Glutamatergic neuron (in vitro differentiated cells): ENCODE results near the gene LCE3C. TPM values are rescaled to one million over a fixed set of nuclear protein-coding genes. Genes with fewer than 3 reads are reported as not detected.

Source experiments
- DNase-seq: peaks from one replicate; pipeline ENCODE4 v3.0.0; 2022
- H3K27ac Mint-ChIP-seq: one replicate; pipeline ENCODE4 v1.8.0; 2020; ENCODE audit warnings: mild to moderate bottlenecking, mixed read lengths, inconsistent platforms; ENCODE audit not compliant: unreplicated experiment
- H3K27me3 Mint-ChIP-seq: one replicate; pipeline ENCODE4 v1.8.0; 2020; ENCODE audit warnings: mild to moderate bottlenecking, moderate library complexity, mixed read lengths, inconsistent platforms; ENCODE audit not compliant: unreplicated experiment
- H3K36me3 Mint-ChIP-seq: one replicate; pipeline ENCODE4 v1.8.0; 2020; ENCODE audit warnings: mild to moderate bottlenecking, mixed read lengths, inconsistent platforms; ENCODE audit not compliant: unreplicated experiment
- H3K4me1 Mint-ChIP-seq: one replicate; pipeline ENCODE4 v1.8.0; 2020; ENCODE audit warnings: mild to moderate bottlenecking, low read depth, mixed read lengths, inconsistent platforms; ENCODE audit not compliant: unreplicated experiment
- H3K4me3 Mint-ChIP-seq: one replicate; pipeline ENCODE4 v1.8.0; 2020; ENCODE audit warnings: mild to moderate bottlenecking, mixed read lengths, inconsistent platforms; ENCODE audit not compliant: unreplicated experiment
- H3K9me3 Mint-ChIP-seq: one replicate; pipeline ENCODE4 v1.8.0; 2020; ENCODE audit warnings: mild to moderate bottlenecking, moderate library complexity, mixed read lengths, inconsistent platforms; ENCODE audit not compliant: unreplicated experiment
- total RNA-seq: library from RNA; stranded (reverse); fragmentation: NEBNext Ultra II Directional; extraction: Animal tissue kit (Norgen Biotek cat#: 25700); gene quantifications from one replicate; pipeline ENCODE4 v1.2.1, GENCODE V29; 2021; ENCODE audit not compliant: unreplicated experiment
- TF ChIP-seq, protein P1 (sequence below): fragments of 200-600 bp; sonication (generic); IDR thresholded peaks from one replicate; pipeline ENCODE4 v1.5.0; 2021; ENCODE audit not compliant: partially characterized antibody, unreplicated experiment

Gene LCE3C
- total RNA-seq, 1 donor from 2014 or later = not detected

GRCh38 chr1:152580433-152580832 is 19.6 kb upstream of the LCE3C start, which contains the start of gene LCE3D:
Gene LCE3D, minus strand, starts transcription at chr1:152580516. Its CDS starts 580 bp downstream, at chr1:152579936.
- H3K27ac Mint-ChIP-seq = no peak within 1 kb of the TSS
- H3K9me3 Mint-ChIP-seq = peaks cover 3% of the 10 kb centered on the region
- DNase-seq = no peak
- H3K27me3 Mint-ChIP-seq = no peaks in the 10 kb centered on the region
- TF ChIP-seq, protein P1, sequence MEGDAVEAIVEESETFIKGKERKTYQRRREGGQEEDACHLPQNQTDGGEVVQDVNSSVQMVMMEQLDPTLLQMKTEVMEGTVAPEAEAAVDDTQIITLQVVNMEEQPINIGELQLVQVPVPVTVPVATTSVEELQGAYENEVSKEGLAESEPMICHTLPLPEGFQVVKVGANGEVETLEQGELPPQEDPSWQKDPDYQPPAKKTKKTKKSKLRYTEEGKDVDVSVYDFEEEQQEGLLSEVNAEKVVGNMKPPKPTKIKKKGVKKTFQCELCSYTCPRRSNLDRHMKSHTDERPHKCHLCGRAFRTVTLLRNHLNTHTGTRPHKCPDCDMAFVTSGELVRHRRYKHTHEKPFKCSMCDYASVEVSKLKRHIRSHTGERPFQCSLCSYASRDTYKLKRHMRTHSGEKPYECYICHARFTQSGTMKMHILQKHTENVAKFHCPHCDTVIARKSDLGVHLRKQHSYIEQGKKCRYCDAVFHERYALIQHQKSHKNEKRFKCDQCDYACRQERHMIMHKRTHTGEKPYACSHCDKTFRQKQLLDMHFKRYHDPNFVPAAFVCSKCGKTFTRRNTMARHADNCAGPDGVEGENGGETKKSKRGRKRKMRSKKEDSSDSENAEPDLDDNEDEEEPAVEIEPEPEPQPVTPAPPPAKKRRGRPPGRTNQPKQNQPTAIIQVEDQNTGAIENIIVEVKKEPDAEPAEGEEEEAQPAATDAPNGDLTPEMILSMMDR = no peak
- no peaks in the 10 kb centered on the region for H3K4me1 Mint-ChIP-seq
- H3K4me3 Mint-ChIP-seq = no peak within 1 kb of the TSS
- H3K36me3 Mint-ChIP-seq = no peaks in the 10 kb centered on the region

- H3K27me3 Mint-ChIP-seq = no peaks in the 10 kb centered on the region
- H3K9me3 Mint-ChIP-seq = peaks cover 3% of the 10 kb centered on the region
Measured at GRCh38 chr1:152582647-152583046, 17.4 kb upstream of the LCE3C start.

GRCh38 chr1:152585586-152585985 is 14.4 kb upstream of the LCE3C start:
- Mint-ChIP-seq H3K36me3 (no peaks in the 10 kb centered on the region), H3K27ac (no peak overlapping the region), H3K9me3 (peaks cover 1% of the 10 kb centered on the region), H3K27me3 (no peaks in the 10 kb centered on the region), H3K4me3 (no peak overlapping the region), H3K4me1 (no peaks in the 10 kb centered on the region)
- no peak for DNase-seq
- TF ChIP-seq, protein P1 = no peak

More at GRCh38 chr1:152582647-152583046, 17.4 kb upstream of the LCE3C start:
- Mint-ChIP-seq H3K4me1 (no peaks in the 10 kb centered on the region), H3K4me3 (no peak overlapping the region), H3K36me3 (no peaks in the 10 kb centered on the region), H3K27ac (no peak overlapping the region)
- no peak for DNase-seq
- TF ChIP-seq, protein P1 = no peak

- Mint-ChIP-seq H3K9me3 (no peaks in the 10 kb centered on the region), H3K4me3 (no peak overlapping the region), H3K36me3 (no peaks in the 10 kb centered on the region), H3K4me1 (no peaks in the 10 kb centered on the region), H3K27ac (no peak overlapping the region), H3K27me3 (no peaks in the 10 kb centered on the region)
- TF ChIP-seq, protein P1 = no peak
- DNase-seq = no peak
Measured at GRCh38 chr1:152596986-152597385, 3.0 kb upstream of the LCE3C start.

- no peaks in the 10 kb centered on the region for H3K4me1 Mint-ChIP-seq
- no peak within 1 kb of the TSS for H3K27ac Mint-ChIP-seq
- TF ChIP-seq, protein P1 = no peak
- peaks cover 2% of the 10 kb centered on the region for H3K9me3 Mint-ChIP-seq
- H3K4me3 Mint-ChIP-seq = no peak within 1 kb of the TSS
- no peaks in the 10 kb centered on the region for H3K27me3 Mint-ChIP-seq
- DNase-seq = no peak
- H3K36me3 Mint-ChIP-seq = peaks cover 3% of the 10 kb centered on the region
Measured at GRCh38 chr1:152613511-152613910, 13.5 kb downstream of the LCE3C start, which contains the start of gene LCE3B. Gene LCE3B, plus strand, starts transcription at chr1:152613811. Its CDS starts 0 bp downstream, at chr1:152613811.
